CD4-positive, alpha-beta T cell (primary cell): ENCODE measurements around the gene LEFTY1. TPM values are rescaled to one million over a fixed set of nuclear protein-coding genes. Genes with fewer than 3 reads are reported as not detected.

Experiments
- ATAC-seq: fragments of 200-7000 bp; cut with Tn5 transposase; one replicate; pipeline ENCODE4 v1.10.0; 2022; ENCODE audit warnings: mild to moderate bottlenecking; ENCODE audit not compliant: poor library complexity
- CTCF ChIA-PET: fragments of 350-600 bp; sonication (Branson Sonifier 250); formaldehyde crosslinking; loops from one replicate; lab custom pipeline; 2021; ENCODE audit warnings: antibody characterized with exemption, inconsistent platforms; lab: Charles Lee
- POLR2A ChIA-PET: fragments of 350-600 bp; sonication (Branson Sonifier 250); formaldehyde crosslinking; loops from one replicate; lab custom pipeline; 2021; ENCODE audit warnings: antibody characterized with exemption, inconsistent platforms; lab: Charles Lee
- DNase-seq, 14 experiments: peaks; one replicate each; pipeline ENCODE4 v3.0.0-alpha.2; 2013 to 2020; ENCODE audit warnings: mixed read lengths in 2 of 14
- H3K27ac ChIP-seq, 2 donors: one replicate each; pipeline versions ENCODE4 v1.5.1 to v1.7.0; 2013; ENCODE audit warnings: low read length in 2 of 2, low read depth in 1 of 2, mild to moderate bottlenecking in 1 of 2
- H3K27me3 ChIP-seq, 2 experiments: 1 replicate in 1 of 2; 2 replicates in 1 of 2; pipeline versions ENCODE4 v1.6.1 to v1.7.0; 2013; ENCODE audit warnings: low read length in 2 of 2, control low read depth in 1 of 2, mild to moderate bottlenecking in 1 of 2, moderate library complexity in 1 of 2; ENCODE audit not compliant: insufficient read depth in 2 of 2, control insufficient read depth in 1 of 2
- H3K36me3 ChIP-seq: one replicate; pipeline ENCODE4 v1.6.1; 2013; ENCODE audit warnings: low read length, control low read depth; ENCODE audit not compliant: insufficient read depth
- H3K4me1 ChIP-seq: one replicate; pipeline ENCODE4 v1.6.1; 2013; ENCODE audit warnings: low read length, control low read depth; ENCODE audit not compliant: insufficient read depth
- H3K4me3 ChIP-seq: one replicate; pipeline ENCODE4 v1.5.1; 2013; ENCODE audit warnings: mild to moderate bottlenecking, low read length, moderate library complexity
- H3K9me3 ChIP-seq, 2 experiments: 1 replicate in 1 of 2; 2 replicates in 1 of 2; pipeline versions ENCODE4 v1.6.1 to v1.7.0; 2013; ENCODE audit warnings: low read length in 2 of 2, mild to moderate bottlenecking in 2 of 2, control low read depth in 1 of 2, moderate library complexity in 1 of 2; ENCODE audit not compliant: control insufficient read depth in 1 of 2, insufficient read depth in 1 of 2
- H3K27ac Mint-ChIP-seq: one replicate; pipeline ENCODE4 v1.8.0; 2020; ENCODE audit warnings: mixed read lengths
- H3K27me3 Mint-ChIP-seq: one replicate; pipeline ENCODE4 v1.8.0; 2021; ENCODE audit warnings: mixed read lengths
- H3K36me3 Mint-ChIP-seq: one replicate; pipeline ENCODE4 v1.8.0; 2021; ENCODE audit warnings: low read depth, mixed read lengths
- H3K4me1 Mint-ChIP-seq: one replicate; pipeline ENCODE4 v1.8.0; 2021; ENCODE audit warnings: low read depth, mixed read lengths
- H3K4me3 Mint-ChIP-seq: one replicate; pipeline ENCODE4 v1.8.0; 2020; ENCODE audit warnings: mild to moderate bottlenecking, mixed read lengths
- H3K9me3 Mint-ChIP-seq: one replicate; pipeline ENCODE4 v1.8.0; 2020; ENCODE audit warnings: mixed read lengths
- intact Hi-C, 2 experiments: fragments of 100-400 bp; cut with DNase I in 1 of 2; cut with micrococcal nuclease in 1 of 2; formaldehyde crosslinking; loops; one replicate each; pipeline versions ENCODE4 v1.15.1 to v1.9.0; 2023 to 2025; cut with DNase I, micrococcal nuclease
- total RNA-seq, 174 experiments: library from RNA in 2 of 174; stranded (reverse) in 2 of 174; gene quantifications; one replicate each; pipeline ENCODE4 v1.2.3 and lab custom pipeline; 2021 to 2026
- TF ChIP-seq, protein P1 (sequence below): fragments of 200-600 bp; IDR thresholded peaks from one replicate; pipeline ENCODE4 v1.8.0; 2022; ENCODE audit warnings: antibody characterized with exemption, mild to moderate bottlenecking

LEFTY1 gene
- total RNA-seq, 2 experiments from 2014 or later, result not detected

DNA sequence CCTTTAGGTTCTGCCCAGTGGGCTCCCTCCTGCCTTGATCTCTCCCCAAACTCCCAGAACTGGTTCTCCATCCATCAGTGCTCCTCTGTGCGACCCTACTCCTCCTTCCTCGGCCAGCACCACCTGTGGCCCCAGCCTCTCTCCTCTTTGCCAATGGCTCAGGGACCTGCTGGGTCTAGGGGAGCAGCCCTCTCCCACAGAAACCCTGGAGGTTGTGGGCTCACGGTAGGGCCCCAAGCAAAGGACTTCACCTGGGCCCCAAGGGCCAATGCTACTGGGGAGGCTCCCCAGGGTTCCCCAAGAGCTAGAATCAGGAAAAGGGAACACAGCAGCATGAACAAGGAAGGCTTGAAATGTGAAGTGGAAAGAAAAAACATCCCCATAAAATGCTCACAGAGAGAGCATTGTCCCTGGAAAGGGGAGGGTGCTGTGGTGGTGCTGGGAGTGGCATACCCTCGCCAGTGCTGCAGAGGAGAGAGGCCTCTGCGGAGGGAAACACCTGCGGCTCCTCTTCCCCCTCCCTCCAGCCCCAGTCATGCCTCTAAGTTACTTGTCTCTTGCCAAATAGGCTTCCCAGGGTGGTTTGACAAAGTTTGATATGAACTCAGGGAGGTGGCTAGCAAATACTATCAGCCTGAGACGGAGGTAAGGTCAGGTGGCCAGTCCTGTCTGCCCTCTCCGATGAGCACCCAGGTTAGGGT, 9.3 kb downstream of the LEFTY1 start:
- peaks cover 80% of the 10 kb centered on the region for H3K4me1 ChIP-seq
- peaks cover 70% of the 10 kb centered on the region for H3K4me1 Mint-ChIP-seq
- peak overlapping the region; percentile 97 for H3K4me3 Mint-ChIP-seq
- no peaks in the 10 kb centered on the region for H3K27me3 ChIP-seq
- TF ChIP-seq, protein P1, sequence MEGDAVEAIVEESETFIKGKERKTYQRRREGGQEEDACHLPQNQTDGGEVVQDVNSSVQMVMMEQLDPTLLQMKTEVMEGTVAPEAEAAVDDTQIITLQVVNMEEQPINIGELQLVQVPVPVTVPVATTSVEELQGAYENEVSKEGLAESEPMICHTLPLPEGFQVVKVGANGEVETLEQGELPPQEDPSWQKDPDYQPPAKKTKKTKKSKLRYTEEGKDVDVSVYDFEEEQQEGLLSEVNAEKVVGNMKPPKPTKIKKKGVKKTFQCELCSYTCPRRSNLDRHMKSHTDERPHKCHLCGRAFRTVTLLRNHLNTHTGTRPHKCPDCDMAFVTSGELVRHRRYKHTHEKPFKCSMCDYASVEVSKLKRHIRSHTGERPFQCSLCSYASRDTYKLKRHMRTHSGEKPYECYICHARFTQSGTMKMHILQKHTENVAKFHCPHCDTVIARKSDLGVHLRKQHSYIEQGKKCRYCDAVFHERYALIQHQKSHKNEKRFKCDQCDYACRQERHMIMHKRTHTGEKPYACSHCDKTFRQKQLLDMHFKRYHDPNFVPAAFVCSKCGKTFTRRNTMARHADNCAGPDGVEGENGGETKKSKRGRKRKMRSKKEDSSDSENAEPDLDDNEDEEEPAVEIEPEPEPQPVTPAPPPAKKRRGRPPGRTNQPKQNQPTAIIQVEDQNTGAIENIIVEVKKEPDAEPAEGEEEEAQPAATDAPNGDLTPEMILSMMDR, result no peak
- POLR2A ChIA-PET, result interaction anchor here (0.9 to 13.0 kb wide), 10 partner anchors 14 to 435 kb away, joined by 3 to 427 read pairs (median 32); partner anchors contain the start of genes PYCR2, SDE2 and SRP9
- DNase-seq (peak in 9 of 14 experiments; percentile 36 to 77 (median 45)), ATAC-seq (peak; percentile 45)
- H3K4me3 ChIP-seq, result peak overlapping the region; percentile 74
- H3K27ac ChIP-seq, result peak overlapping the region; percentile 33 to 87
- CTCF ChIA-PET, result interaction anchor here (2.2 kb wide), 1 partner anchor 32 kb away, joined by 9 read pairs; no protein-coding TSS in a partner anchor
- H3K9me3 ChIP-seq, result no peaks in the 10 kb centered on the region
- peaks cover 49% of the 10 kb centered on the region for H3K36me3 ChIP-seq
- no peaks in the 10 kb centered on the region for H3K27me3 Mint-ChIP-seq
- peaks cover 77% of the 10 kb centered on the region for H3K36me3 Mint-ChIP-seq
- intact Hi-C loops, result loop anchor here (1.0 to 10.0 kb wide), 6 partner anchors 13 to 185 kb away; partner anchors contain the start of genes H3-3A (in 1 of the 2) and SRP9 (in 1 of the 2)
- H3K9me3 Mint-ChIP-seq, result no peaks in the 10 kb centered on the region
- H3K27ac Mint-ChIP-seq, result peak overlapping the region; percentile 86

GRCh38 chr1:225878282-225878681, 10.7 kb downstream of the LEFTY1 start:
- Mint-ChIP-seq H3K36me3 (peaks cover 89% of the 10 kb centered on the region), H3K4me3 (peak overlapping the region; percentile 97), H3K9me3 (no peaks in the 10 kb centered on the region), H3K27ac (peak overlapping the region; percentile 86), H3K4me1 (peaks cover 76% of the 10 kb centered on the region), H3K27me3 (no peaks in the 10 kb centered on the region)
- Histone ChIP-seq H3K36me3 (peaks cover 62% of the 10 kb centered on the region), H3K27me3 (no peaks in the 10 kb centered on the region), H3K4me1 (peaks cover 86% of the 10 kb centered on the region), H3K4me3 (no peak overlapping the region), H3K9me3 (no peaks in the 10 kb centered on the region), H3K27ac (peak overlapping the region; percentile 13 to 27)
- DNase-seq (no peak), ATAC-seq (no peak)
- TF ChIP-seq, protein P1, result no peak
- CTCF ChIA-PET, result interaction anchor here (0.8 to 2.1 kb wide), 2 partner anchors 19 to 33 kb away, joined by 3 to 10 read pairs; no protein-coding TSS in a partner anchor
- intact Hi-C loops, result no loop called here
- POLR2A ChIA-PET, result interaction anchor here (1.2 to 13.0 kb wide), 4 partner anchors 18 to 101 kb away, joined by 4 to 427 read pairs (median 6); partner anchors contain the start of gene SRP9

- Histone ChIP-seq H3K27me3 (no peaks in the 10 kb centered on the region), H3K36me3 (peaks cover 69% of the 10 kb centered on the region), H3K4me3 (no peak overlapping the region), H3K9me3 (no peaks in the 10 kb centered on the region), H3K4me1 (peaks cover 89% of the 10 kb centered on the region), H3K27ac (peak overlapping the region in 1 of 2 donors; percentile 27)
- Mint-ChIP-seq H3K27me3 (no peaks in the 10 kb centered on the region), H3K27ac (peak overlapping the region; percentile 86), H3K4me3 (peak overlapping the region; percentile 86), H3K4me1 (peaks cover 76% of the 10 kb centered on the region), H3K9me3 (no peaks in the 10 kb centered on the region), H3K36me3 (peaks cover 92% of the 10 kb centered on the region)
- ATAC-seq (no peak), DNase-seq (peak in 3 of 14 experiments; percentile 57 to 62 (median 61))
- intact Hi-C loops, result no loop called here
- TF ChIP-seq, protein P1, result no peak
- ChIA-PET POLR2A (interaction anchor here (0.6 to 13.0 kb wide), 6 partner anchors 19 to 465 kb away, joined by 4 to 427 read pairs (median 7); partner anchors contain the start of genes PYCR2 and SRP9), CTCF (interaction anchor here (0.8 to 2.1 kb wide), 2 partner anchors 20 to 34 kb away, joined by 3 to 10 read pairs; no protein-coding TSS in a partner anchor)
Observed at GRCh38 chr1:225877580-225877979, 11.4 kb downstream of the LEFTY1 start.
